Measurements from ENCODE around the gene CDH10.

CDH10 gene

DNA sequence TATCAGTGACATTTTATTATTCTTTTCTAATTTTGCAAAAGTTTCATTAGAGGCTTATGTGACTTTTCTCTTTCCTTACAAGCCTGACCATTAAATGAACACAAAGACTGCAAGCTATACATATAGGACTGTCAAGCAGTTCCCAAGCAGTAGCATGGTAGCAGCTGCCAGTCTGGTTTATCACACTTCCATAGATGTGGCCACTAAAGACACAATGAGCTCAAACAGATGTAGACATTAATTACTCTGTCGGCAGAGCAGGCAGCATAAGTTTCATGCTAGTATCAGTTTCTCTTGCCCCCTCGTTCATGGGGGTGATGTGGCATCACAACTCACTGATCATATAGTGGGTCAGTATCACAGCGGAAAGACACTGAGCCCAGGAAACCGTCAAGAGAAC, 89.5 kb downstream of the CDH10 start (continued):
- TF ChIP-seq, protein P1, sequence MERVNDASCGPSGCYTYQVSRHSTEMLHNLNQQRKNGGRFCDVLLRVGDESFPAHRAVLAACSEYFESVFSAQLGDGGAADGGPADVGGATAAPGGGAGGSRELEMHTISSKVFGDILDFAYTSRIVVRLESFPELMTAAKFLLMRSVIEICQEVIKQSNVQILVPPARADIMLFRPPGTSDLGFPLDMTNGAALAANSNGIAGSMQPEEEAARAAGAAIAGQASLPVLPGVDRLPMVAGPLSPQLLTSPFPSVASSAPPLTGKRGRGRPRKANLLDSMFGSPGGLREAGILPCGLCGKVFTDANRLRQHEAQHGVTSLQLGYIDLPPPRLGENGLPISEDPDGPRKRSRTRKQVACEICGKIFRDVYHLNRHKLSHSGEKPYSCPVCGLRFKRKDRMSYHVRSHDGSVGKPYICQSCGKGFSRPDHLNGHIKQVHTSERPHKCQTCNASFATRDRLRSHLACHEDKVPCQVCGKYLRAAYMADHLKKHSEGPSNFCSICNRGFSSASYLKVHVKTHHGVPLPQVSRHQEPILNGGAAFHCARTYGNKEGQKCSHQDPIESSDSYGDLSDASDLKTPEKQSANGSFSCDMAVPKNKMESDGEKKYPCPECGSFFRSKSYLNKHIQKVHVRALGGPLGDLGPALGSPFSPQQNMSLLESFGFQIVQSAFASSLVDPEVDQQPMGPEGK (CRISPR knock-in tag; IDR thresholded peaks at IDR 0.05; ENCODE audit: borderline replicate concordance) = no peak
- no peak for TF ChIP-seq ARNTL (CRISPR knock-in tag; IDR thresholded peaks at IDR 0.05; ENCODE audit: borderline replicate concordance, low read depth)

DNA sequence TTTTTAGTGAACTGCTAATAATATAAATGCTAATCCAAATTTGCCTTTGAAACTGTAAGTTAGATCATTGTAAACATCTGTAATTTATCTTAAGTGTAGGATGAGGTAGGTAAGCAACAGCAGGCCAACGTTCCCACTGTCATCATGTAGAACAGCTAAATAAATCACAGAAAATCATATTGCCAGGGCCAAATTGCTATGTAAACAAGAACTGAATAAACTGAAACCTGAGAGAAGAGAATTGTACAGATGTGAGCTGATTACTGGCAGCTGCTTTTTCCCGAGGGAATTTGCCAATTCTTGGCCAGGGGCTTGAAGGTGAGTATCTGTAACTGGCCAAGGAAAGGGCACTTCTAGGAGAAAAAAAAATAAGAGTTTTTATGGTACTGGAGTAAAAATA, 97.6 kb downstream of the CDH10 start:
- no peak for ATAC-seq
- TF ChIP-seq TSHZ2 (CRISPR knock-in tag; IDR thresholded peaks at IDR 0.05) = no peak
- TF ChIP-seq CSDC2 (CRISPR knock-in tag; IDR thresholded peaks at IDR 0.05) = no peak
- TF ChIP-seq ARNTL (CRISPR knock-in tag; IDR thresholded peaks at IDR 0.05; ENCODE audit: borderline replicate concordance, low read depth) = no peak
- no peak for TF ChIP-seq ISL1 (CRISPR knock-in tag; IDR thresholded peaks at IDR 0.05)
- no peak for TF ChIP-seq TCF4 (CRISPR knock-in tag; IDR thresholded peaks at IDR 0.05; ENCODE audit: borderline replicate concordance)
- TF ChIP-seq ZFP3 (CRISPR knock-in tag; IDR thresholded peaks at IDR 0.05) = no peak
- no peak for TF ChIP-seq SNAI2 (CRISPR knock-in tag; IDR thresholded peaks at IDR 0.05)
- no peak for TF ChIP-seq BACH2 (CRISPR knock-in tag; IDR thresholded peaks at IDR 0.05; ENCODE audit: borderline replicate concordance)
- no peak for TF ChIP-seq TOX (CRISPR knock-in tag; IDR thresholded peaks at IDR 0.05; ENCODE audit: borderline replicate concordance)
- TF ChIP-seq, protein P1 (CRISPR knock-in tag; IDR thresholded peaks at IDR 0.05; ENCODE audit: borderline replicate concordance) = no peak
- TF ChIP-seq ZFP30 (CRISPR knock-in tag; IDR thresholded peaks at IDR 0.05) = no peak
- TF ChIP-seq POU6F1 (CRISPR knock-in tag; IDR thresholded peaks at IDR 0.05; ENCODE audit: borderline replicate concordance, low read depth) = no peak
- no peak for TF ChIP-seq ZNF70 (CRISPR knock-in tag; IDR thresholded peaks at IDR 0.05)
- TF ChIP-seq ZC3H10 (CRISPR knock-in tag; IDR thresholded peaks at IDR 0.05) = no peak
- TF ChIP-seq OSR1 (CRISPR knock-in tag; IDR thresholded peaks at IDR 0.05) = no peak
- no peak for TF ChIP-seq ZNF8 (CRISPR knock-in tag; IDR thresholded peaks at IDR 0.05)
- TF ChIP-seq GLIS3 (CRISPR knock-in tag; IDR thresholded peaks at IDR 0.05) = no peak
- TF ChIP-seq RARB (CRISPR knock-in tag; IDR thresholded peaks at IDR 0.05) = no peak
- no peak for TF ChIP-seq PPARA (CRISPR knock-in tag; IDR thresholded peaks at IDR 0.05; ENCODE audit: borderline replicate concordance)
- TF ChIP-seq ZNF565 (CRISPR knock-in tag; conservative IDR thresholded peaks at IDR 0.05; ENCODE audit: low read depth) = no peak

DNA sequence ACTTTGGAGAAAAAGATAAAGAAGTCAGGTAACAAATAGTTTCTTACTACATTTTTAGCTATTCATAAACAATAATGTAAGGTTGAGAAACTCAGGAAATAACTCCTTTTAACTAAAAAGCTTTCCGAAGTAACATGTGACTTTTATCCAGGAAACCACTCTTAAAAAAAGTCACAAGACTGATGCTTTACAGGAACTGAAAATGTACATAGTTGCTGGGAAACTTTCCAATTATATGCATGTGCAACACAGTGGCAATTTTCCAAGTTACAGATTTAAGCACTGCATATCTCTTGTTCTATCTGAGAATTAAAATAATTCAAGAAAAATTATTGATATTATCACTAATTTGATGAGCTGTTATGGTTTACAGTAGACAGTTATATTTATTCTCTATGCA, 105.2 kb downstream of the CDH10 start:
- no peak for TF ChIP-seq ZNF565 (CRISPR knock-in tag; conservative IDR thresholded peaks at IDR 0.05; ENCODE audit: low read depth)
- TF ChIP-seq SNAI2 (CRISPR knock-in tag; IDR thresholded peaks at IDR 0.05) = no peak
- no peak for TF ChIP-seq ISL1 (CRISPR knock-in tag; IDR thresholded peaks at IDR 0.05)
- no peak for TF ChIP-seq ARNTL (CRISPR knock-in tag; IDR thresholded peaks at IDR 0.05; ENCODE audit: borderline replicate concordance, low read depth)
- no peak for TF ChIP-seq TOX (CRISPR knock-in tag; IDR thresholded peaks at IDR 0.05; ENCODE audit: borderline replicate concordance)
- no peak for TF ChIP-seq ZC3H10 (CRISPR knock-in tag; IDR thresholded peaks at IDR 0.05)
- TF ChIP-seq OSR1 (CRISPR knock-in tag; IDR thresholded peaks at IDR 0.05) = no peak
- TF ChIP-seq TSHZ2 (CRISPR knock-in tag; IDR thresholded peaks at IDR 0.05) = no peak
- no peak for ATAC-seq
